GM19043 (cell line): Measurements from ENCODE around the gene IST1.
A peak's percentile ranks its signal among the peaks of the same experiment; 100 is the strongest.
"Not testable (repeated sequence)": the region's sequence is repeated elsewhere in the genome, so short reads cannot be mapped to it uniquely, and the experiment has no call there.

Experiments used
- ATAC-seq: cut with Tn5 transposase; IDR thresholded peaks from one replicate; pipeline ENCODE4 v1.9.1; 2021; ENCODE audit warnings: low read depth; ENCODE audit not compliant: unreplicated experiment

Gene IST1

DNA sequence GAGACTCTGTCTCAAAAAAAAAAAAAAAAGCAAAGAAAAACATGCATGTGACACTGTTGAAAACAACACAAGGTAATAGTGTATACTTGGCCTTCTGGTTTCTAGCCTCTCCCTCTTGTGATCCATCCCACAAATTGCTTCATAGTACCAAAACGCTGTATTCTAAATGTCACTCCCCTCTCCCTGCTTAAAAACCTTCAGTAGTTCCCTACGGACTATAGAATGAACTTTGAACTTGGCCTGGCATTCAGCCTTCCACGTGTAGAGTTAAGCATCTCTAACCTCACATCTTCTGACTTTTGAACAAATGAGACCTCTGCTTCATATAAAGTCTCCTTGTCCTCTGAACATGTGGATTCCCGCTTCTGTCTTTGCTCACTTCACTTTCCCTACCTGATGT, 16.4 kb upstream of the IST1 start:
- no peak for ATAC-seq

- ATAC-seq = no peak
Observed at GRCh38 chr16:71880176-71880575, 15.2 kb upstream of the IST1 start.

DNA sequence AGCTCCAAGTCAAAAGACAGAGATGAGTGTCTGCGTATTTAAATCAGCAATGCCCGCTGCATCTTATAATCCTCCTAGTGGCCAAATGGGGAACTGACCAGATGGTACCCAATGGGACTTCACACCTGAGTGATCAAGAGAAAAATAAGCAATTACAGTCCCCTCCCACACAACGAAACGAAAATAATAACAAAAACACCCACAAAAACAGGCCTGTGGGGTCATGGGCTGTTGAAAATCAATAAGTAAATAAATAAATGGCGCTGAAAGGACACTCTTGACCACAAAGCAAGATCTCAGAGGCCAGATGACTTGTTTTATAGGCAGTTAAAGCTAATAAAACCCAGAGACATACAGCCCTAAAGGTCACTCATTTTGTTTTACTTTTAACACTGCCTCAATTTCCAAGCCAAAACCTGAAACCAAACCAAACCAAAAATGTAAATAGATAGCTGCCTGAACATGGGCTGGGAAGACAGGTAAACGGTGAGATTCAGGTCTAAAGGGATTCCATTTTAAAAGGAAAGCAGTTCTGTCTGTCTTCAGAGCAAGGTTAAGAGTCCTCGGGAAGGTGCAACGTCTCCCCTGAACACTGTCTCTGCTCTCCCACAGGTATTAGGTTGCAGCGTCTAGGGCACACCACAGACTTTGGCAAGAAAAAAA, 12.7 kb upstream of the IST1 start:
- ATAC-seq = peak; percentile 43

DNA sequence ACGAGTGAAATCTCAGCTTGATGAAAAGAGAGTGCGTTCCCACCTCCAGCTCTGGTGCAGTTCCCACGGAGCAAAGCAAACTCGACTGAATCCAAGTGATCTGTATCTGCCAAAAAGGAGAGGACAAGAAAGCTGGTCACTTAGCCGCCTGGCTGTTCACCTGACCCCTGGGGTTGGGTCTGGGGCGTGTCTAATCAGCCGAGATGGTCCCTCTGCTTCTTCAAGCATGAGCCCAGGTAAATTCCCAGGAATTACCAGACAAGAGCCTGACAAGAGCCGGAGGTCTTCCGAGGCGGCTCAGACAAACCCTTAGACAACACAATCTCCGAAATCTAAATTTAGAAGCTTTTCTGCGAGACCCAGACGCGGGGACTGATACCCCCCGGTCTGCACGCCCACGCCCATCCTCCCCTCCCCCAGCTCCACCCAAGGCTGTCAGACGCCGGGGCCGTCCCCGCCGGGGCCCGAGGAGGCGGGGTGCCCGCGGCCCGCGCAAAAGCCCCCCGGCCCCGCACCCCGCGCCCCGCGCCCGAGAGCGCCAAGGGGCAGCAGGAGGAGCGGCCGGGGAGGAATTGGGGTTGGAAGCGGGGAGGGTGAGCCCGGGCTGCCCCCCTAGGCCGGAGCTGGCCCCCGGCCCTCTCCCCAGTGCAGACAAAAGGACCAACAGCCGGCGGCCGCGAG, 12.0 kb upstream of the IST1 start:
- peak; percentile 32 for ATAC-seq

GRCh38 chr16:71883849-71884638, 11.3 kb upstream of the IST1 start, which contains the start of gene ZNF821:
ZNF821 (minus strand) TSS chr16:71884182; CDS start chr16:71879946, 4,236 bp downstream.
- peak; percentile 38 for ATAC-seq

DNA sequence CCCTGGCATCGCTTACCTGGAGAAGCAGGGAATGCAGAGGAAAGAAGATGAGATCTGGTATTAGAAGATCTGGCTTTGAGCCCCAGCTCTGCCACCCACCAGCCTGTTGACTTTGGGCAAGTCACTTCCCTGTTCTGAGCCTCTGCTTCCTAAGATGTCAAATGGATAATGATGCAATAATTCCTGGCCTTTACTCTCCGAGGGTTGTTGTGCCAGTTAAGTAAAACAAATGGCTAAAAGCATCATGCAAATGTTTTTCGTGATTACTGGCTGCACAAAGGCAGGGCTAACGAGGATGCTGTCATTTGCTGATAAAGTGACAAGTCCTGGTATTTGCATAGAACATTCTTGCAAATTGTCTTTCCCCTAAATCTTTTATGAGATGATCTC, 10.1 kb upstream of the IST1 start:
- ATAC-seq = no peak

DNA sequence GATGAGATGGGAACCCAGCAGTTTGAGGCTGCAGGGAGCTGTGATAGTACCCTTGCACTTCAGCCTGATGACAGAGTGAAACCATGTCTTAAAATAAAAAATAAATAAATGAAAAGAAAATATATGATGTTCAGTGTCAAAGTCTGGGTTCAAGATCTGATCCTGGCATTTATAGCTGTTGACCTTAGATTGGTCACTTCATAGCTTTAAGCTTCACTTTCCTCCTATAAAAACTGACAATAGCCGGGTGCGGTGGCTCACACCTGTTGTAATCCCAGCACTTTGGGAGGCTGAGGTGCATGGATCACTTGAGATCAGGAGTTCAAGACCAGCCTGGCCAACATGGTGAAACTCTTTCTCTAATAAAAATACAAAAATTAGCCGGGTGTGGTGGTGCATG, 6.2 kb upstream of the IST1 start:
- no peak for ATAC-seq

- no peak for ATAC-seq
Observed at GRCh38 chr16:71893888-71894228, 1.5 kb upstream of the IST1 start.

GRCh38 chr16:71894229-71894920, 956 bp upstream of the IST1 start:
- no peak for ATAC-seq

DNA sequence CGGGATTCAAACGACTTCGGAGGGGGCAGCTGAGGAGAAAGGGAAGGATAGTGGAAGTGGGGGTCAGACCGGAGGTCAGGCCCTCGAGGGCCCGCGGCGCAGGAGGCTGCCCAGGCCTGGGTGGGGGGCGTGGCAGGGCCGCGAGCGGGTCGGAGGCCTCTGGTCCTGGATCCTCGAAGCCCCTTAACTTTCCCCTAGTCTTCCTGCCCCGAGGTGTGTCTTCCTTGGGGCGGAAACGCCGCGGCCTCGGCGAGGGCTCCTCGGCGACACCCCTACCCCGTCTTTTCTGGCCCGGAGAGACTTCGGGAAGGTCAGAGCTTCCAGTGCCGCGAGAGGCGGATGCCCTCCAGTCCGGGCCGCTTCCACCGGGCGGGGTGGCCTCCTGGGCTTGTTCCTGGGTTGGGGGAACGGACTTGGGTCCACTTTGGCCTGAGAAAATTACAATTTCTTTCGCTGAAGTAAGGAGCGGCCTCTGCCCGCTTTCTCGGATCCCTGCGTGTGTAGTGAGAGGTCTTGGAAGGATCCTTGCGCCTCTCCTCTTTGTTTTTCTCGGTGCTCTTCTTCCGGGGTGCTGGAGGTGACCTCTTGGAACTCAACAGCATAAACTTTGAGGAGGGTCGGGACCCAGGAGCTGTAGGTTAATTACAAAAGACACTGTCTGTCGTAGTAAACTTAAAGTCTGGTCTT, 491 bp downstream of the IST1 start:
- peak; percentile 6 for ATAC-seq

DNA sequence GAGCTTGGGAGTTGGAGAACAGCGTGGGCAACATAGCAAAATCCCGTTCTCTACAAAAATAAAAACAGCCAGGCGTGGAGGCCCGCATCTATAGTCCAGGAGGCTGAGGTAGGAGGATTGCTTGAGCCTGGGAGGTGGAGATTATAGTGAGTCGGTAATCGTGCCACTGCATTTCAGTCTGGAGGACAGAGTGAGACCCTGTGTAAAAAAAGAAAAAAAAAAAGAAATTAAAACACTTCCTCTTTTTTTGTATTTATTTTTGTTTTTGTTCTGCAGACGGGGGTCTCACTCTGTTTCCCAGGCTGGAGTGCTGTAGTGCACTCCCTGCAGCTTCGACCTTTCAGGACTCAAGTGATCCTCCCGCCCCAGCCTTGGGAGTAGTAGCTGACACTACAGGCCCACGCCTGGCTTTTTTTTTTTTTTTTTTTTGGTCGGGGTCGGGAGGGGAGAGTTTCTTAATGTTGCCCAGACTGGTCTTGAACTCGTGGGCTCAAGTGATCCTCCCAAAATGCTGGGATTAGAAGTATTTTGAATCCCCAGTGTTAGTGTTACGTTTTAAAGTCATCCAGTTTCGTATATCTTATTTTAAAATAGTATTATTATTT, 1.5 kb downstream of the IST1 start:
- ATAC-seq = no peak

GRCh38 chr16:71899171-71899570, 3.8 kb downstream of the IST1 start:
- ATAC-seq = no peak

DNA sequence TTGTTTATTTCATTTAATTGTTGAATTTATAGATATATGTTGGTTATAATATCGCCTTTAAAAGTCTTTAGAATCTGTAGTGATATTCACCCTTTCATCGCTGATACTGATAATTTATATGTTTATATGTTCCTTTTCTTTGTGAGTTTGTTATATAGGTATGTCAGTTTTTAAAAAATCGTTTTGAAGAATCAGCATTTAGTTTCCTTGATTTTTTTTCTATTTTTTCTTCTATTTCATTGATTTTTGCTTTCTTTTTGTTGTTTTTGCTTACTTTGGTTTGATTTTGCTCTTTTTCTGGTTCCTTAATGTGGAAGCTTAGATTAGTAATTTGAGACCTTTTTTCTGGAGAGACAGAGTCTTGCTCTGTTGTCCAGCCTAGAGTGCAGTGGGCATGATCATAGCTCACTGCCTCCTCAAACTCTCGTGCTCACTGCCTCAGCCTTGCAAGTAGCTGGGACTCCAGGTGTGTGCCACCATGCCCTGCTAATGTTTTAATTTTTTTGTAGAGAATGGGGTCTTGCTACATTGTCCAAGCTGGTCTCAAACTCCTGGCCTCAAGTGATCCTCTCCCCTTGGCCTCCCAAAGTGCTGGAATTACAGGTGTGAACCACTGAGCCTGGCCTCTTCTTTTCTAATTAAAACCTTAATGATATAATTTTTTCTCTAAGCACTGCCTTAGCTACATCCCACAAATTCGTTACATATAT, 7.5 kb downstream of the IST1 start:
- no peak for ATAC-seq

DNA sequence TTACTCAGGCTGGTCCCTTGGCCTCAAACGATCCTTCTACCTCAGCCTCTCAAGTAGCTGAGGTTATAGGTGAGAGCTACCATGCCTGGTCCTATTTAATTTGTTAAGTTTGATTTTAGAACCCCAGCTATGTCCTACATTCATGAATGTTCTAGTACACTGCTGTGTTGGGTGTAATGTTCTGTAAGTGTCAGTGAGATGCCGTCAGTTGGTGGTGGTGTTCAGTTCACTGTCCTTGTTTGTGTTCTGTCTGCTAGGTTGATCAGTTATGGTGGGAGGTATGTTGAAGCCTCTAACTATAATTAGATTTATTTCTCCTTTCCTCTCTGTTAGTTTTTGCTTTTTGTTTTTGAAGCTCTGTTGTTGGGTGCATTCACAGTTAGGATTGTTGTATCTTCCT, 8.3 kb downstream of the IST1 start:
- no peak for ATAC-seq

DNA sequence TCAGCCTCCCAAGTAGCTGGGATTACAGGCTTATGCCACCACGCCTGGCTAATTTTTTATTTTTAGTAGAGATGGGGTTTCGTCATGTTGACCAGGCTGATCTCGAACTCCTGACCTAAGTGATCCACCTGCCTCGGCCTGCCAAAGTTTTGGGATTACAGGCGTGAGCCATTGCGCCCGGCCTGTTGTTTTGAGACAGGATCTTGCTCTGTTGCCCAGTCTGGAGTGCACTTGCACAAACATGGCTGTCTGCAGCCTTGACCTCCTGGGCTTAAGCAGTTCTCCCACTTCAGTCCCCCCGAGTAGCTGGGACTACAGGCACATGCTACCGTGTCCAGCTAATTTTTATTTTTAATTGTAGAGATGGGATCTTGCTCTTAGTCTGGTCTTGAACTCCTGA, 8.9 kb downstream of the IST1 start:
- ATAC-seq = no peak

DNA sequence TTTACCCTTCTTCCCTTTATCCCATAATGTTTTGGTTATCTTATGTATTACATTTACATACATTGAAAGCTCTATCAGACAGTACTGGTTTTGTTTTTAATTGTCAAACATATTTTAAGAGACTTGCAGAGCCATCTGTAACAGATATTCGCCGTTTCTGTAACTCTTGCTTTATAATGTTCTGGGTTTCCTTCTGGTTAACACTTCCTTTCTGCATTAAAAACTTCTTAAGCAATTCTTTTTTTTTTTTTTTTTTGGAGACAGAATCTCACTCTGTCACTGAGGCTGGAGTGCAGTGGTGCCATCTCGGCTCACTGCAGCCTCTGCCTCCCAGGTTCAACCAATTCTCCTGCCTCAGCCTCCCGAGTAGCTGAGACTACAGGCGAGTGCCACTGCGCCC, 10.4 kb downstream of the IST1 start:
- not testable (repeated sequence) for ATAC-seq

- no peak for ATAC-seq
Observed at GRCh38 chr16:71911121-71911520, 15.8 kb downstream of the IST1 start.

- no peak for ATAC-seq
Observed at GRCh38 chr16:71912534-71913275, 17.4 kb downstream of the IST1 start.

- ATAC-seq = no peak
Observed at GRCh38 chr16:71914802-71915201, 19.5 kb downstream of the IST1 start.
